ENCODE measurements around the gene ANO3.

ANO3 gene

GRCh38 chr11:26365284-26365683, 33.4 kb downstream of the ANO3 start:
- FAIRE-seq, result no peak

- no peak for FAIRE-seq
These were observed 45.7 kb downstream of the ANO3 start for GRCh38 chr11:26377619-26378018.

DNA sequence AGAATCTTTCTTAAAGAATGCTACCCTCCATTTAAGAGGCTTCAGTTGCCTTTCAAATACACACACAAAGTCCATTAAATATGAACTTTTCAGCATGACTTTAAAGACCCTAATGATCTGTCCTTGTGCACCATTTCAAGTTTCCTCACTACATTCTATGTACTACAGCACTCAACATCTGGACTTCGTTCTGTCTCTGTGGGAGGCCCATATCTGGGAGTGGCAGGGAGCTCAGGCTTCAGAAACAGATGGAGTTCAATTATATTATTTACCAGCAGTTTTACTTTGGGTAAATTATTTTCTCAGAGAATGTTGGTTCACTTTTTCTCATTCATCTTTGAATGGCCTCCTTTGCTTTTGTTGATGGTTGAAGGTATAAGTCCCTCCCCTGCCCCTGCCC, 67.4 kb downstream of the ANO3 start:
- no peak for FAIRE-seq

GRCh38 chr11:26410706-26411366, 78.9 kb downstream of the ANO3 start:
- FAIRE-seq, result no peak

GRCh38 chr11:26412955-26413354, 81.0 kb downstream of the ANO3 start:
- no peak for FAIRE-seq

DNA sequence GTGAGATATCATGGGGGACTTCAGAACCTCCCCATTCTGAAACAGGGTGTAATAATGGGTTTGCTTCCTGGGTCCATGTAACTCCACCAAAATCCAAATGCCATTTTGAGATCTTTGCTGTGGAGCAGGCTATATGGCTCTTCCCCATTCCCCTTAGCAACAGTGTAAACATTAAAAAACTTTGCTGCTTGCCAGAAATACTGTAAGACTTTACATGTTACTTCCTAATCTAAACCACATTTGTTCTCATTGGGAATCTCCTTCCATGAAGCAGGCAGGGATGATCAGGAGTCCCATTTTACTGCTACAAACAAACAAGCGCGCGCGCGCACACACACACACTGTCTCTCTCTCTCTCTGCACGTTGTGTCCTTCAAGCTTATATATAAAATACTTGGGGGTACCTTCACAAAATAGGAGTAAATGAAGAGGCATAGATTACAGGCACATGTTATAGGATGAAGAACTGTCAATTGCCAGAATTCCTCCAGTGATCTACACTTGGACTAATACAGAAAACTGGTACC, 86.5 kb downstream of the ANO3 start:
- no peak for FAIRE-seq

DNA sequence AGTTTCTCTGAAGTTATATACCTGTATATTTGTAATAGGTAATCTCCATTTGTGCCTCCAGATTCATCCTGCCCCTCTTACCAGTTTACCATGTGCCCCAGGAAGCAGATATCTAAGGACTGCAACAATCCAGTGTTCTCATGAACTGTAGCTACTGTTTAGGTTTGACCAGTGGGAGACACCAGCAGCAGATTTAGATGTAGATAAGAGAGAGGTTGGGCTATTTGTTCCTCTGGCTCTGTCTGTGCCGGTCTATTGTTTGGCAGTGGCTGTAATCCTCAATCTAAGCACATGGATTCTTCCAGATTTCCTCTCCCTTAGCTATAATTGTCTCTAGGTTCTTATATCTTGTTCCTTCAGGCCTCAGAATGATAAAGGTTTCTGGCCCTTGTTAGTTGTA, 88.4 kb downstream of the ANO3 start:
- no peak for FAIRE-seq

DNA sequence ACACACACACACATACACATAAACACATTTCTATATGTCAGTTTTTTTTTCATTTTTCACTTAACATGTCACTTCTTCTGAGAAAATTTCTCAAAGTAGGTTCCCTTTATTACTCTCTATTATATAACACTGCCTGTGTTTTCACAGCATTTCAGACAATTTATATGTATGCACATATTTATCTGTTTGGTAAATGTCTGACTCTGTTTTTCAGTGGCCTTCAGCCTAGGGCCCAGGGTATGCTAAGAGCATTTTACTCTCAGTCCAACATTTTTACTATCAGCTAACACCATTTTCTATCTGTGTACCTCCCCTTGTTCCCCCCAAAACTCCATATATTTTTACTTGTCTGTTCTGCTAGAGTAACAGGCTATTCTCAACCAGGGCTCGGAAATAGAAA, 92.3 kb downstream of the ANO3 start:
- FAIRE-seq, result no peak

GRCh38 chr11:26439854-26440253, 107.9 kb downstream of the ANO3 start:
- FAIRE-seq, result no peak

DNA sequence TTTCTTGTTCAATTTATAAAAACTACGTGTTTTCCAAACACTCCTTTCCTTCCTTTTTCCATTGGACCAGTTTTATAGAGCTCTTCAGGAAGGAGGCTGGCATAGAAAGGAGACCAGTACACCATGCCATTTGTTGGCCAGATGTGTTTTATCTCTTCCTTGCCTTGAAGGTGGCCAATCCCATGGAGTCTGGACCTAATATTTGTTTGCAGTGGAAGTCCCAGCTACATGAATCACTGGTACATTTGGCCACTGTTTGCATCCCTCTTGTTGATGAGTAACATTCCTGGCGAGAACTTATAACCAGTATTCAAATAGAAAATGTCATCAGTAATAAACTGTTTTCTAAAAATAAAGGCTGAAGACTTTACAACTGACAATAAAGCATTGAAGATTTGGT, 110.2 kb downstream of the ANO3 start:
- FAIRE-seq, result no peak

DNA sequence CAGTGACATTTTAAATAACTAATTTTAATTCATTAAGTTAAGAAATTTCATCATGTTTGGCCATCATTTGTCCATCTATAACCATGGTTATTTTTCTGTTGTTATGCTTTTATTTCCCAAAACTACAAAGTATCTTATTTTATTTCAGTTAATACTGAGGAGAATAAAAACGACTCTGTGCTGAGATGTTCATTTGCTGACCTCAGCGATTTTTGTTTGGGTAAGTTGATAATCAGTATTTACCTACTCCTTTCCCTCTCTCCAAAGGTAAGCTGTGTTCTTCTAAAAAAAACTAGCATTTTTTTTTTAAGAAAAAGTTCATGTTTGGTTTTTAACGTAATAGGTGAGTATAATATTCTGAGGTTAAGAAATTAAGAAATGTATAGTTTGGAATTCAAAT, 111.7 kb downstream of the ANO3 start:
- FAIRE-seq, result no peak

DNA sequence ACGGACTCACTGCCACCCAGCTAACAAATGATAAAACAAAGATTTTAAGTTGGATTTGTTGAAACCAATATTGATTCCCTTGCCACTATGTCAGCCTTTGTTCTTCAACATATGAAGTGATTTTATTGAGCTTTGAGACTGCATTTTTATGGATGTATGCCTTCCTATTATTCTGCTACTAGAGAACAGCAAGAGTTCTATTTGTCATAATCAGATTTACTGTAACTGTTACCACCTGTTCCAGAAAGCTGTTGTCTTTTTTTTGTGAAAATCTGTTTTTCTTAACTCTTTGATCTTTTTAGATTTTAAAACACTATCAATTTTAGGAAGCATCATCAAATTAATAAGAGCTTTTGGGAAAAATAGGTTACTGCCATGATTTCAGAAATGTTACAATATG, 125.7 kb downstream of the ANO3 start:
- FAIRE-seq, result no peak

- FAIRE-seq, result no peak
These were observed 133.3 kb downstream of the ANO3 start for GRCh38 chr11:26465274-26465673.

GRCh38 chr11:26467506-26467905, 135.6 kb downstream of the ANO3 start:
- FAIRE-seq, result no peak

- FAIRE-seq, result no peak
These were observed 139.1 kb downstream of the ANO3 start for GRCh38 chr11:26470992-26471391.

GRCh38 chr11:26473216-26474194, 141.6 kb downstream of the ANO3 start:
- no peak for FAIRE-seq

GRCh38 chr11:26474401-26474800, 142.5 kb downstream of the ANO3 start:
- peak; percentile 7 for FAIRE-seq

DNA sequence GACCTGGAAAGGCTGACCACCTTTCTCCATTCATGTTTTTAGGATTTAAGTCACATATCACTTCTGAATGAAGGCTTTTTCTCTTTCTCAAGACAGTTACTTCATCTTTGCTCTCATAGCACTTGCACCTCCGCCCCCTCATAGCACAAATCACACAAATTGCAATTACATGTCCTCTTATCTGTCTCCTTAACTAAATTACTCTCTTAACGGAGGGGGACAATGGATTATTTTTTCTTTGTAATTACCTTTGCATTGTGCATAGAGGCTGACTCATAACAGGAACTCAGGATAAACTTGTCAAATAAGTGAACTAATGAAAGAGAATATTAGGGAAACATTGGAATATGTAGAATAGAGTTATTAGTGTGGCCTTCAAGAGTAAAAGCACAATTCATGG, 145.5 kb downstream of the ANO3 start:
- no peak for FAIRE-seq

GRCh38 chr11:26478710-26479109, 146.8 kb downstream of the ANO3 start:
- no peak for FAIRE-seq

GRCh38 chr11:26480041-26480440, 148.1 kb downstream of the ANO3 start:
- no peak for FAIRE-seq

GRCh38 chr11:26483108-26483507, 151.2 kb downstream of the ANO3 start:
- no peak for FAIRE-seq

- FAIRE-seq, result no peak
These were observed 158.6 kb downstream of the ANO3 start for GRCh38 chr11:26490546-26490945.

DNA sequence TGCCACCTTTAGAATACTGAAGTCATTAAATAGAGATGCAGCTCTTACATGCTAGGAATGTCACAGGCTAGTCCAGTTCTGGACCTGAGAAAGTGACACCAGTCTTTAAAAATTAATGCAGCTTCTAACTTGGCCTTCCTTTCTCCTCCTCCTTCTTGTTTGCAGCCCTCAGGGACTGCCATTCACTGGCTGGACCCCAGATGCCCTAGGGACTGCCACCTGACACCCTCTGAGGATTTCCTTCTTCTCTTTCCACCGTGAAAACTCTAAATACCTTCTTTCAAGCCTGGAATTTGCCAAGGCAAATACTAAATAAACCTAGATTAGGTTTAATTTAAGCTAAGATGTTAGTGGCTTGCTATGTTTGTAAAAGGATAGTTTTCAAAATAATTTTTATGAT, 161.7 kb downstream of the ANO3 start:
- FAIRE-seq, result no peak

DNA sequence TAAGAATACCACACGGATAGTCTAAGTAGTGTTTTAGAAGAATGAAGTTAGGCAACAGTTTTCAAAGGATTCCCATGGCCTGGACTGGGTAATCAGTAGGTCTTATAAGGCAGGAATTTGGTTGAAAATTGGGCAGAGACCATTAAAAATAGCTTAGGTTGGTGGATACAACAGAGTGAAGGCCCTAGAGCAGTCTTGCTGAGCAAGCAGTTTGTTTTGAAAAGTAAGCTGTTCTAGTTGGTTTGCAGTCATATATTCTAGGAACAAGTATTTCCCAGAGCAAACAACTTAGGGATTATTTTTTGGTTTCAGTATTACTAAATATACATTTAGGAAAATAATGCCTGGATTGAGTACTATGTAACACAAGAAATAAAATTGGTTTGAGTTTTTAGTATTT, 175.3 kb downstream of the ANO3 start:
- no peak for FAIRE-seq

All from TTC549 (cell line).